ENCODE measurements around the gene RAP1GAP2. TPM values are rescaled to one million over a fixed set of nuclear protein-coding genes. Genes with fewer than 3 reads are reported as not detected.

The RAP1GAP2 gene
- total RNA-seq, 1 donor from 2014 or later: 31.2 TPM

DNA sequence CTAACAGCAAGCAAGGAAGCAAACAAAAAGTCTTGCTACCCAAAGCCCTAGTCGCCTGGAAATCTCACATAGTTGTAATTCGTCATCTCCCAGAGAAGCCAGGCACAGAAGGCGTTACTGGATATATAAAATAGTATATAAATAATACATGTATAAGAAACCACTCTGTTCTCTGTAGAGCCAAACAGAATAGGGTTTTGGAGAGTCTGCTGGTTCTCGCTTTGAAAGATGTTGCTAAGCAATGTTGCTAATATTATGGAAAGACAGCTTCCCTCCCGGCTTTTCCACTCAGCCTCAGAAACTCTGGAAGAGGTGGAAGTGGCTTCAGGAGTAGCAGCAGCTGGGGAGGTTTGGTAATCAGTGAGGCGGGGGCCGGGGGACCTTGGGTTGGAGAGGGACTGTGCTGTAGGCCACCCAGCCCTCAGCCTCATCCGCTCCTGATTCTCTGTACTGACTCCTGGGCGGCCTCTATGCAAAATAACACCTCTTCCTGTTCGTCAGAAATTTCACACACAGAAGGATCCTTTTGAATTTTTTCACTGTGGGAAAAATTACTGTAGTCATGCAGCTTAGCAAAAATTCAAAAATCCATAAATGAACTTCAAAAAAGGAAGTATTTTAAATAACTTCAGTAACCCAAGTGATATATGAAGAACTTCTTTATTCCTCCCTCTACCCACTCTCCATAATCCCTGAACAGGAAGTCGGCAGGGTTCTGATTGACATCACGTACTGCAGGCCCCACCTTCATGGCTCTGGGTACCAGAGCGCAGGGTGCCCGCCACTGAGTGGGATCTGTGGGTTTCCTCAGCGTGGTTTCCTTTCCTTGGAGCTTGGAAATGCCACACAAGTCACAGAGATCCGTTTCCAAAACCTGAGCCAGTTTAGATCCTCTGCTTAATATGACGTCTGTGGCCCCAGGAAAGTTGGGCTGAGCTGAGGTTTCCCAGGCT is 51.4 kb downstream of the RAP1GAP2 start:
- intact Hi-C loops (cut with DNase I): loop anchor here (2.0 to 5.0 kb wide), 2 partner anchors 80 to 165 kb away; no protein-coding TSS in a partner anchor
- no peak for DNase-seq (ENCODE audit: low spot score)

DNA sequence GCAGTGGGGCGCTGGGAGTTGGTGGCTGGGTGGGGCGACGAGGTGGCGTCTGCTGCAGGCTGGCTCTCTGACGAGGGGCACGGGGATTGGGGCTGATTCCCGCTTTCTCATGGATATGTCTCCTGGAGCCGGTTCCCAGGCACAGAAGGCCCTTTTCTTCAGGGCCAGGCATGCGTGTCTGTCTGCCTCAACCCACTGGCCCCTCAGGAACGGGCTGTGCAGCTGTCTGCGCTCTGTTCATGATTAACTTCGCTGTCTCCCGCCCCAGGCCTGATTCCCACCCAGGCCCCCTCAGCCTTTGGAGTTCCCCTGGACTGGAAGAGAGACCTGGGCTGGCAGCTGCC is 53.1 kb downstream of the RAP1GAP2 start:
- intact Hi-C loops (cut with DNase I): loop anchor here (2.0 to 5.0 kb wide), 2 partner anchors 78 to 164 kb away; no protein-coding TSS in a partner anchor
- DNase-seq (ENCODE audit: low spot score): no peak

DNA sequence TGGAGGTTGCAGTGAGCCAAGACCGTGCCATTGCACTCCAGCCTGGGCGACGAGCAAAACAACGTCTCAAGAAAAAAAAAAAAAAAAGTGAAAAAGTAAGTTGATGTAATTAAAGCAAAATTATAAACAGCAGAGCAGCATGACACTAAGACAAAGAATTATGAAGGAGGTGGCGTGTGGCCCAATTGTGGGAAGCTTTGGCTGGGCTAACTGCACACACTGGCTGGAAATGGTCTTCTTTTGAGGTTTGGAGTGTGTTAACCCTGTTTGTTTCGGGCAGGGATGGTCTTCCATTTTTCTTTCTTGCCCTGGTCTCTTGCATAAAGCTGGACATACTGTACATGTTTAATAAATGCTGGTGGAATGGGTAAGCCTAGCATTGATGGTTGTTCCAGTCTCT is 54.8 kb downstream of the RAP1GAP2 start:
- no peak for DNase-seq (ENCODE audit: low spot score)
- intact Hi-C loops (cut with DNase I): no loop called here

DNA sequence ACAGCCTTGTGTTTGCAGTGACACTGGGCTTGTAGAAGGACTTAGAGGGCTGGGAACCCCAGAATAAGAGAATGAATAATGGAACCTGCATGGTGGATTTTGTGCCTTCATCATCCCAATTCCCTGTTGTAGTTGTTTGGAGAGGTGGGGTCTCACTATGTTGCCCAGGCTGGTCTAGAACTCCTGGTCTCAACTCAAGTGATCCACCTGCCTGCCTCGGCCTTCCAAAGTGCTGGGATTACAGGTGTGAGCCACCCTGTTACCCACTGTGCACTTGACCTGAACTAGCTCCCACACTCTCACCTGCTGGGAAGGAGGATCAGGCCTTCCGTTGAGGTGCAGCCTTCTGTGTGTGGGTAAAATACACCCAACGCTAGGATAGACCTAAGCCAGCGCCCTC is 55.4 kb downstream of the RAP1GAP2 start:
- DNase-seq (ENCODE audit: low spot score): no peak
- intact Hi-C loops (cut with DNase I): no loop called here

DNA sequence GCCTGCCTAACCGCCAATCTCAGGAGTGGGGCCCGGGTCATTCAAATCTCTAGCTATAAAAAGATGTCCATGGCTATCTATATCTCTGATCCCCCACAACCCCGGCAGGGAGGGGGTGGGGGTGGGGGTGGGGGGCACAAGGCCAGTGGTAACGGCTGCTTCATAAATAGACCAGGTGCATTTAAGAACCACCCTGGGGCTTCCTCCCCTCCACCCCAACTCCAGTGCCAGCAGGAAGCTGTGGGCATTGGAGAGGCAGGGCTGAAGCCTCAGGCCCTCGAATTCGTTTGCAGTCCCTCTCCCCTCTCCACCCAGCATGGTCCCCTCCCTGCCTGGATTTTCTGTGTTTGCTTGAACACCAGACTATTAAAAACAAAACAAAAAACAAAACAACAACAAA is 56.0 kb downstream of the RAP1GAP2 start:
- intact Hi-C loops (cut with DNase I): no loop called here
- no peak for DNase-seq (ENCODE audit: low spot score)

DNA sequence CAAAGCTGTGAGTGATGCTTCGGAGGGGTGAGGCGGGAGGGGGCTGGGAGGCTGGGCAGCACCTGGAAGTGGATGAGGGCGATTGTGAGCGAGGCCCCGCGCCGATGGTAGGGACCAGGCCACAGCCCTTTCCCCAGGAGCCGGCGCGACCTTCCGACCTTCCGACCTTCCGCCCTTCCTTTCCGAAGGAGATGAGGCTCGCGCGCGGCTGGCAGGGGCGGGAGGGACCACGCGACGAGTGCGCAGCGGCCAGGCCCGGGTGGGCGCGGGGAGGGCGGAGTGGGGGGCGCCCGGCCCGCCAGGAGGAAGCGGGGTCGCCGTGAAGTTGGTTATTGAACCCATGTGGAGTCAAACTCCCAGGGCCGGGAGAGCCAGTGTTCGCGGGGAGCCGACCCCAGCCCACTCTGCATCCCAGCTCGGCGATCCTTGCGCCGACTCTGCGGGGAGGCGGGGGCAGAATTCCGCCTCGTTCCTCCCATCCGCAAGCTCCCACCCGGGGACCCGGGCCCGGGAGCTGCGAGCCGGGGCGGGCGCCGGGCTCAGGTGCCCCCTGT is 56.6 kb downstream of the RAP1GAP2 start:
- DNase-seq (ENCODE audit: low spot score): no peak
- intact Hi-C loops (cut with DNase I): no loop called here

DNA sequence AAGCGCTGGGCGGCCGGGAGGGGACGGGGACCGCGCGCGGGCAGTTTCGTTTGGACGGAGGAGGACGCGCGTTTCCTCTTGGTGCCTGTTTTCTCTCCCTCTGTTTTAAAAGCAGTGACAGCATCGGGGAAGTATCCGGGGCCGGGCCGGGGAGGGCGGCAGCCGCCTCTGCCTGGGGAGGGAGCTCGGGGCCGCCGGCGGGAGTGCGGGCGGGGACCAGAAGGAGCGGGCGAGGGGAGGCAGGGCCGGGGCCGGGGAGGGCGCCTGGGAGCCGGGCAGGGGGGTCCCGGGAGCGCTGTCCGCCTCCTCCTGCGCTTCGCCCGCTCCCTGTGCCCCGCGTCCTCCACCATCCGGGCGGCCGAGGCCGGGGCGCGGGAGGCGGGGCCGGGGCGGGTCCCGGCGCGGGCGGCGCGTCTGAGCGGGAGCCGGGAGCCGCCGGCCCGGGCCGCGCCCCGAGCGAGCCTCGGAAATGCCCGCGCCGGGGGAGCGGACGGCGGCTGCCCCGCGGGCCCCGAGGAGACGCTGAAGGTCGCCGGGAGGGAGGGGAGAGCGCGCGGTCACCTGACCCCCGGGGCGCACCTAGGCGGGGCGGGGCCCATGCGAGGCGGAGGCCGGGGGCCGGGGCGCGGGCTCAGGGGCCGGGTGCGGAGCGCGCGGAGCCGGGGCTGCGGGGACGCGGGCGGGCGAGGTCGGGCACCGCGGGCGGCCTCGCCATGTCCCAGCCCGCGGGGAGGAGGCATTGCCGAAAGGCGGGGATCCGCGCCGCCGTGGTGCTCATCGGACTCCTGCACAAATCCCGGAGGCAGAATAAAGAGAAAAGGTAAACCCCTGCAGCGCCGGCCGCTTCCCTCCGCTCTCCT is 57.3 kb downstream of the RAP1GAP2 start:
- intact Hi-C loops (cut with DNase I): no loop called here
- DNase-seq (ENCODE audit: low spot score): peak; percentile 86

DNA sequence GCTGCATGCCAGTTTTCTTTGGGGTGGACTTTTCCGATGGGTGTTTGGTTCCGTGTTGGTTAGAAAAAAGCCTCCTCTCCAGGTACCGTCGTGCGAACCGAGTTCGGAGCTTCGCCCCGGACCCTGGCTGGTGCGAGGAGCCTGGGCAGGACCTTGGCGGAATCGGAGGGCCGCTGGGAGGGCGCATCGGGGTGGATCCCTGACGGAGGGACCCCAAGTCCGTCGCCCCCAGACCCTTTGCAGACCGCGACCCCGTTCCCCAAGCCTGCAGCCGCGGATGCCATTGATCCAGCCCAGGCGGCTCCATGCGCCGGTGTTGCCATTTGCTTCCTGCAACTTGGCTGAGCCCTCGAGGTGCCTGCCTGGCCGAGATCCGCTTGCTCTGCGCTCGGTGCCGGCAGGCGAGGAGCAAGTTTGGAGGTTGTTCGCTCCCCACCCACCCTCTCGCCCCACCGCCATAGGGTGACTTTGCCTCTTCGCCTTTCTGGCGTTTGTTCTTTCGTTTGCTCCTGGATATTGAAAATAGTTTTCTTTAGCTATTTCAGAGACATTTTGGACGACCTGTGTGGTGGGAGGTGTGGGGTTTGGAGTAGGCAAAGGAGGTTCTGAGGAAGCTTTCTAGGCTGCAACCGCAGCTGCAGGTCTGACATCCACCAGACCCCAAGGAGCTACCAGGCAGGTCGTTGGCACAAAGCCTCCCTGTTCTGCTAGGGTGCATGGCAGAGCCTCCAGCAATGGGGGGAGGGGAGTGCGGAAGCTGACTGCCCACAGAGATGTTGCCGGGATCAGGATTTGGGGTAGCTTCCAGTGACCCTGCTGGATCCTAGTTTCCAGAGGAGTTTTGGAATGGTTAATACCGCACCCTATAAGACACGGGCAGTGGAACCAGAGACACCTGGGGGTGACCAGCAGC is 58.2 kb downstream of the RAP1GAP2 start:
- no peak for DNase-seq (ENCODE audit: low spot score)
- intact Hi-C loops (cut with DNase I): no loop called here

DNA sequence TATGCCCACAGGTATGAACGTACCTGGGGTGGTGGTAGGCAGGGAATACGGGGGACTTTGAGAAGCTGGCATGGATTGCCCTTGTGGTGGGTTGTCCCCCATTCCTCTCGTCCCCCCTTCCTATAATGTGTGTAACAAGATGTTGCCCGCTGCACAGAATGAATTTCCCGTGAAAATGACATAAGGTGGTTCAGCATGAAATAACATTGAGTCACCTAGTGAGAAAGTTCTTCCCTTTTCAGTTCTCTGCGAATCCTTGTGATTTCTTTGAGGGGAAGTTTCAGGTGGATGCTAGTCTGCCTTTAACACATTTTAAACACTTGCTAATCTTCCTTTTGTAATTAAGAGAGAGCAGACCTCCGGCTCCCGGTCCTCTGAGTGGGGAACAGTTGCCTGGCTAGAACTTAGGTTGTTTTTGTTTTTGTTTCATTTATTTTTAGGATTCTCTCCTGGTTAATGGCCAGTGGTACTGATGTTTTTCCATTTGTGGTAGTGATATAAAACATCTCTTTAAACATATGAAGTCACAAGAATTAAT is 58.9 kb downstream of the RAP1GAP2 start:
- no peak for DNase-seq (ENCODE audit: low spot score)
- intact Hi-C loops (cut with DNase I): no loop called here

DNA sequence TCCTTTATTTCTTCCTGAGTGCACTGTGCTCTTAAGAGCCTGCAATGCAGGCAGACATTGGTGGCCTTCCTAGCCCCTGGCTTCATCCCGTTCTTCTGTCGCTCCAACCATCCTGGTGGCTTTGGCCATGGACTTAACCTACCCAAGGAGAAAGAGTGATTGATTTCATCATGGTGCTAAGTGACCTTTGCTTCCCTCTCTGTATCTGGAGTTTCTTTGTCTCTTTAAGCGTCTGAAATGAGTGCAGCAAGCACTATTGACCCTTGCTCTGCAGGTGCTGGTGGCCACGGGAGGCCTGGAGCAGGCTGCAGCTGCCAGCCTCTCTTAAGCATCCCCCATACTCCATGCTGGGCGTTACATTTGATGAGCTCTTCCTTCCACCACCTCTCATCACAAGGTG is 60.5 kb downstream of the RAP1GAP2 start:
- intact Hi-C loops (cut with DNase I): no loop called here
- DNase-seq (ENCODE audit: low spot score): no peak

DNA sequence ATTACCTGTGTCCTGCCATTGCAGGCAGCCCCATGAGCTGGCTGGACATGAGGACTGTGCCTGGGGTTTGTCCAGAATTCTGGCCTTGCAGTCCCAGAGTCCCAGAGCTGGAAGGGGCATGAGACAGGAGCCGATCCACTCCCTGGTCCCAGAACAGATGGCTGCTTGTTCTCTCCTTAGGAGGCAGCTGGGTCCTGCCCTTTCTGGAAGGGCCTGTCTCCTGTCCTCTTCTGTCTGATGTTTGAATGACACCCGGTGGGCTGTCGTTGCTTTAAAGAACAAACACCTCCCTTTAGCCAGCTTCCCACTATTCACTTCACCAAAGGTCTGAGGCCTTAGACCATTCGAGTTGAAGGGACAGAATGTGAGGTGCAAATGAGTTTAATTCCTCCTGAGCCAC is 63.8 kb downstream of the RAP1GAP2 start:
- intact Hi-C loops (cut with DNase I): loop anchor here (5.0 kb wide), 1 partner anchor 42 kb away; no protein-coding TSS in a partner anchor
- DNase-seq (ENCODE audit: low spot score): no peak

DNA sequence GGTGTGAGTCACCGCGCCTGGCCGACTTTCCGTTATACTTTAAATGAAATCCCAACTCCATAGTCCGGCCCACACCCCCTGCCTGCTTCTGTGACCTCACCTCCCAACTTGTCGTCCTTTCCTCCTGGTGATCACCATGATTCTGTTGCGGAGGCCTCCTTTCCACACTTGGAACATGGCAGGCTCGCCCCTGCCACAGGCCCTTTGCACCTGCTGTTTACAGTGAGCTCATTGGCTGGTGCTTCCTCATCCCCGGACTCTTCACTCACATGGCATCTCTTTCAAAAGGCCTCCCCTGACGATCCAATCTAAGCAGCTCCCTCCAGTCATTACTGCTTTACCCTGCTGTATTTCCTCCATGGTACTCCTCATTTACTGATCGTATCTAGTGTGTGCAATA is 64.6 kb downstream of the RAP1GAP2 start:
- DNase-seq (ENCODE audit: low spot score): no peak
- intact Hi-C loops (cut with DNase I): loop anchor here (5.0 kb wide), 1 partner anchor 41 kb away; no protein-coding TSS in a partner anchor

DNA sequence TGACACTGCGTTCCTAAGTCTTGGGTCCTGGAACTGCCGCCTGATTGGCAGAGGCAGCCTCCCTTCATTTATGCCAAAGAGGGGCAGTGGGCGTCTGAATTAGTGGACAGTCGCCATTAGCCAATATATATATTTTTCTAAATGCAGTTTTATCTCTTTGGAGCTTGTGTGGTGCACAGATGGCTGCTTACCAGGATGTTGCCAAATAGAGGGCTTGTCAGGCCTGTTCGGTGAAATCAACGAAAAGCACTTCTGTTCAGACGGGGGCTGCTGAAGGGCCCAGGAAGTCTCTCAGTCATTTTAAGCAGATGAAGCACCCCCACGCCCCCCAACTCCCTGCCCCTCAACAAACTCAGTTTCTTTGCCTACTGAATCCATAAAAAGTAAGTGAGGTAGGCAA is 66.0 kb downstream of the RAP1GAP2 start:
- DNase-seq (ENCODE audit: low spot score): no peak
- intact Hi-C loops (cut with DNase I): loop anchor here (5.0 kb wide), 1 partner anchor 40 kb away; no protein-coding TSS in a partner anchor

DNA sequence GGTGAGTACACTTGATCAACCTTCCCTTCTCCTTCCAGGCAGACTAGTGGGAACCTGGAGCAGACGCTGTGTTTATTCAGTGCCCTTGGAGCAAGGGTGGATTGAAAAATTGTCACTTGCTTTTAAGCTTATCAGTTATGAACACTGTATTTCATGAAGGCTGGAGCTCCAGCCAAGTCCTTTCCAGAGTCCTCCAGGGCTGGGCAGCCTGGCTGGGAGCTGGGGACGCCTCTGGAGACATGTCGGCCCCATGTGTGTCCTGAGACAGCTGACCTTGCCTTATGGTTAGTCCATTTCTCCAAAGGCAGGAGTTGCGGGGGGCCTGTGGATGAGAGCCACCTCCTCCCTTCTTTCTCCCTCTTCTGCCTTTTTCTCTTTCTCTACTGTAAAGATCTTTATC is 67.0 kb downstream of the RAP1GAP2 start:
- intact Hi-C loops (cut with DNase I): loop anchor here (5.0 kb wide), 1 partner anchor 39 kb away; no protein-coding TSS in a partner anchor
- no peak for DNase-seq (ENCODE audit: low spot score)

DNA sequence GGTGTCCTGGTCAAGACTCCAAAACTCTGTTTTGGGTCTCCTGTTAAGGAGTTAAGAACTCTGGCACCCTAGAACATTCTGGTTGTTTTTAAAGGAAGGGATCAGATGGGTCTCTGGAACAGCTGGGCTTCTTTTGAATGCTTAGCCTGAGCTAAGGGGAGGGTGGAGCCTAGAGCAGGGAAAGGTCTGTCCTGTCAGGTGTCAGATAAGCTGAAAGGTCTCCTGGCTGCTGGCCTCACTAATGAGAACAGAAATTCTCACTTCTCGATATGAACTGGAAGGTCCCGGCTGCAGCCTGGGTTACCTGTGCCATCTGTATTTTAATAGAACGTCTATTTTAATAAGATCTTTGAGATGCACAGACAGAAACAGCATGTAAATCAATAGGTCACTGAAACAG is 69.0 kb downstream of the RAP1GAP2 start:
- intact Hi-C loops (cut with DNase I): no loop called here
- no peak for DNase-seq (ENCODE audit: low spot score)

DNA sequence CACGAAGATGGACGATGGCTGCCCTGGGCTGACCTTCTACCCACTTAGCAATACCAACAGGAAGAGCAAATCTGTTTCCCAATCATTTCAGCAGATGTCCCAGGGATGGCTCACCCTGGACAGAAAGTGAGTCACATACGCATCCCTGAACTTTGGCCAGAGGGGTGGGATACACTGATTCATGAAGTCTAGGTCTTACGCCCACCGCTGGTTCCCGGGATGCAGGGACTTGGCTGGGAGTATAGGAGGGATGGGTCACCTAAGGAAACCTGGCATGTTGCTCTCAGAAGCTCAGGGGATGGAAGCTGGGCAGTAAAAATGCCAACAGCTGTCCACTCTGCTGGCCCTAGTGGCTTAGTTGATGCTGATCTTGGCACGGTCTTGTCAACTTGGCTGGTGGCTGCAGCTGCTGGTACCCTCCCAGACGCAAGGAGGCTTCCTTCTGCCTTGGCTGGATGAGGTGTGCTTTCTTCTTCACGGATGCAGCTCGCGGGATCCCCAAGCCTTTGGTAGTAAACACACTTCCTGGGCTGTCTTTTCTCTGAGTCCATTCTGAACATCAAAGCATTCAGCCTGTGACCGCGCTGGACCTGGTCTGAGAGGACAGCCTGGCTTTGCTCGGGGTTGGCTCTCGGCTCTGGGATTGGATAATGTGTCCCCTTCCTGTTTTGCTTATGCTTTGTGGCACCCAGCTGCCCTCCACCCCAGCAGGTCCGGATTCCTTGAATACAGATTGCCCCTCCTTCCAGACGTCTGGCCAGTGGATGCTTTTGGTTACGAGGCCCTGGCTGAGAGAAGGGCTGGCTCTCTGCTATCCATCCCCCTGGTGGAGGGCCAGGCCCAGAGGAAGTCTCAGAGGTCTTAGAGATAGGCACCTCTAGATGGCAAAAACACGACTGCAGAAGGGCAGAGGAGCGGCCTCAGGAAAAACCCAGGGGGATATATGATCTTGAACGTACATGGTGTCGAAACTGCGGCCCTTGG is 71.5 kb downstream of the RAP1GAP2 start:
- no peak for DNase-seq (ENCODE audit: low spot score)
- intact Hi-C loops (cut with DNase I): no loop called here

DNA sequence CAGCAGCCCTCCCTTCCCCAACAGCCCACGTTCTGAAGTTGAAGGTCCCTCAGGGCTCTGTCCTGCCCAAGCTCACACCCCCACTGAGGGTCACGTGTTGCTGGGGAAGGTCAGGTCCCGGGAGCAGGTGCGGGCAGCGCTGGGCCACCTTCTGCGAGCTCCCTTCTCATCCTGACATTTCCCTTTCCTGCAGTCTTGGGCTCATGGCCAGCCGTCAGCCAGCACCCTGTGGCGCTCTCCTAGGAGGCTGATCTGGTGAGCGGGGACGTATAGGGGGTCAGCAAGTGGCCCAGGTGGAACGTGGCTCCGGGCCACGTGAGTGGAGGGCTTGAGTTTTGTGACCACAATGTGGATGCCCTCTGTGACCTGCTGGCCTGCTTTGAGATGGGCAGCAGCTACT is 73.4 kb downstream of the RAP1GAP2 start:
- intact Hi-C loops (cut with DNase I): no loop called here
- no peak for DNase-seq (ENCODE audit: low spot score)

DNA sequence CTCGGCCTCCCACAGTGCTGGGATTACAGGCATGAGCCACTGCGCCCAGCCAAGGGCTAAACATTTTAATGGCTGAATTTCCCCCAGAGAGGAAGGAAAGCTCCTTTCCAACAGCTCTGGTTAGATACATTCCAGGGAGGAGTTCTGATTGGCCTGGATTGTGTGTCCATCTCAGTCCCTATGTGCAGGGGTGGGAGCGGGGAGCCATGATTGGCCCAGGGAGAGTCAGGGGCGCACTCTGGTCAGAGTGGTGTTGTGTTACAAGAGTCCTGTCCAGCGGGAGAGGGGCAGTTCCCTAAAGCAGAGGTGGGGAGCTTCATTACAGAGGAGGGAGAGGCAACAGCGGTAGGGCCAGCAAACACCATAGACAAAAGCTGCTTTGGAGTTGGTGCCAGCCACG is 75.0 kb downstream of the RAP1GAP2 start:
- DNase-seq (ENCODE audit: low spot score): no peak
- intact Hi-C loops (cut with DNase I): no loop called here
